HepG2 (cell line): Measurements from ENCODE around the gene INPP5K. TPM values are rescaled to one million over a fixed set of nuclear protein-coding genes. Genes with fewer than 3 reads are reported as not detected.

Experiments used
- GABPA ChIP-seq, 2 experiments: IDR thresholded peaks; 2 replicates each; pipeline ENCODE4 v1.6.1; 2011 to 2016; ENCODE audit warnings: low read depth in 2 of 2, low read length in 1 of 2, missing biosample characterization in 1 of 2, missing genetic modification characterization in 1 of 2
- GABPB1 ChIP-seq: IDR thresholded peaks from 2 replicates; pipeline ENCODE4 v1.6.1; 2016; ENCODE audit warnings: mild to moderate bottlenecking, missing genetic modification reagents, moderate library complexity, missing compliant biosample characterization
- JDP2 ChIP-seq: sonication (generic); formaldehyde crosslinking; IDR thresholded peaks from 2 replicates; pipeline ENCODE4 v1.8.1; 2022; ENCODE audit warnings: missing genetic modification reagents, borderline replicate concordance
- MED1 ChIP-seq: sonication (generic); formaldehyde crosslinking; IDR thresholded peaks from 2 replicates; pipeline ENCODE4 v1.4.0; 2020; ENCODE audit warnings: missing genetic modification reagents
- MTF1 ChIP-seq: sonication (generic); formaldehyde crosslinking; IDR thresholded peaks from 2 replicates; pipeline ENCODE4 v1.5.0; 2020; ENCODE audit warnings: missing genetic modification reagents
- PRDM15 ChIP-seq: sonication (generic); formaldehyde crosslinking; IDR thresholded peaks from 2 replicates; pipeline ENCODE4 v1.4.0; 2020; ENCODE audit warnings: missing genetic modification reagents
- RARA ChIP-seq: IDR thresholded peaks from 2 replicates; pipeline ENCODE4 v1.6.1; 2016; ENCODE audit warnings: missing genetic modification reagents, missing compliant biosample characterization
- SALL2 ChIP-seq: sonication (generic); formaldehyde crosslinking; IDR thresholded peaks from 2 replicates; pipeline ENCODE4 v1.8.1; 2023; ENCODE audit warnings: mild to moderate bottlenecking, missing genetic modification reagents, inconsistent platforms
- SIN3A ChIP-seq: IDR thresholded peaks from 2 replicates; pipeline ENCODE4 v1.6.1; 2011; ENCODE audit warnings: low read depth, mild to moderate bottlenecking, control low read depth, low read length, borderline replicate concordance
- SRF ChIP-seq: IDR thresholded peaks from 2 replicates; pipeline ENCODE4 v1.6.1; 2011; ENCODE audit warnings: mild to moderate bottlenecking, low read depth, low read length, moderate library complexity
- ZBTB42 ChIP-seq: sonication (generic); formaldehyde crosslinking; IDR thresholded peaks from 2 replicates; pipeline ENCODE4 v1.5.0; 2020; ENCODE audit warnings: mild to moderate bottlenecking, missing genetic modification reagents
- ZBTB7A ChIP-seq: sonication (generic); formaldehyde crosslinking; IDR thresholded peaks from 2 replicates; pipeline ENCODE4 v1.8.0; 2022; ENCODE audit warnings: mild to moderate bottlenecking, missing genetic modification reagents
- ZFP82 ChIP-seq: sonication (generic); formaldehyde crosslinking; IDR thresholded peaks from 2 replicates; pipeline ENCODE4 v1.5.1; 2020; ENCODE audit warnings: mild to moderate bottlenecking, missing genetic modification reagents, borderline replicate concordance
- ZFP91 ChIP-seq: sonication (generic); formaldehyde crosslinking; IDR thresholded peaks from 2 replicates; pipeline ENCODE4 v1.9.0; 2022; ENCODE audit warnings: missing genetic modification reagents, mild to moderate bottlenecking, borderline replicate concordance
- ZNF292 ChIP-seq: sonication (generic); formaldehyde crosslinking; IDR thresholded peaks from 2 replicates; pipeline ENCODE4 v1.8.1; 2022; ENCODE audit warnings: mild to moderate bottlenecking, low read depth, missing genetic modification reagents, borderline replicate concordance
- ZNF30 ChIP-seq: sonication (generic); formaldehyde crosslinking; IDR thresholded peaks from 2 replicates; pipeline ENCODE4 v1.5.0; 2020; ENCODE audit warnings: mild to moderate bottlenecking, missing genetic modification reagents
- ZNF800 ChIP-seq: sonication (generic); formaldehyde crosslinking; IDR thresholded peaks from 2 replicates; pipeline ENCODE4 v1.4.0; 2020; ENCODE audit warnings: missing genetic modification reagents
- polyA plus RNA-seq, 8 experiments: library from polyadenylated mRNA; depleted of rRNA in 3 of 8; stranded (reverse) in 7 of 8; unstranded in 1 of 8; fragments of >200 nt; fragmentation: Illumina TruSeq in 4 of 8; extraction: Trizol in 4 of 8; gene quantifications; 2 replicates each; pipeline versions ENCODE4 v1.2.1 to v1.2.3, GENCODE V29; 2011 to 2016; ENCODE audit warnings: low read depth in 4 of 8, missing spikeins in 1 of 8, mixed read lengths in 1 of 8; ENCODE audit not compliant: insufficient read depth in 1 of 8
- total RNA-seq, 5 experiments: library from RNA; depleted of rRNA; stranded (reverse); fragments of >200 nt; fragmentation: Illumina TruSeq; extraction: Trizol; gene quantifications; 2 replicates each; pipeline ENCODE4 v1.2.3, GENCODE V29; 2016; ENCODE audit warnings: low read depth in 1 of 5
- TF ChIP-seq, protein P1 (sequence below): sonication (generic); formaldehyde crosslinking; IDR thresholded peaks from 2 replicates; pipeline ENCODE4 v1.5.0; 2020; ENCODE audit warnings: mild to moderate bottlenecking, missing genetic modification reagents, moderate library complexity

The INPP5K gene
- total and polyA plus RNA-seq, 2 of the 13 experiments (the other 11 are each of a cell fraction or from before 2014, with no cell fraction given) = 4.8 to 9.6 TPM

GRCh38 chr17:1455291-1455796, 61.1 kb downstream of the INPP5K start (continued):
- peak; percentile 57; the same call in 1 of the 2 replicates for TF ChIP-seq SALL2 (CRISPR knock-in tag)
- no peak for TF ChIP-seq JDP2
- TF ChIP-seq ZFP82 (CRISPR knock-in tag) = 0 out of 2 replicates have a peak, but pooled peaks have one; percentile 4
- TF ChIP-seq ZNF800 (CRISPR knock-in tag) = peak; percentile 78; the same call in 1 of the 2 replicates
- TF ChIP-seq ZFP91 (CRISPR knock-in tag) = peak; percentile 27; the same call in 1 of the 2 replicates
- TF ChIP-seq ZNF292 (CRISPR knock-in tag) = no peak
- 0 out of 2 replicates have a peak, but pooled peaks have one; percentile 23 for TF ChIP-seq ZNF30 (CRISPR knock-in tag)
- peak; percentile 14; the same call in 1 of the 2 replicates for TF ChIP-seq GABPB1 (CRISPR knock-in tag)
- TF ChIP-seq, protein P1, sequence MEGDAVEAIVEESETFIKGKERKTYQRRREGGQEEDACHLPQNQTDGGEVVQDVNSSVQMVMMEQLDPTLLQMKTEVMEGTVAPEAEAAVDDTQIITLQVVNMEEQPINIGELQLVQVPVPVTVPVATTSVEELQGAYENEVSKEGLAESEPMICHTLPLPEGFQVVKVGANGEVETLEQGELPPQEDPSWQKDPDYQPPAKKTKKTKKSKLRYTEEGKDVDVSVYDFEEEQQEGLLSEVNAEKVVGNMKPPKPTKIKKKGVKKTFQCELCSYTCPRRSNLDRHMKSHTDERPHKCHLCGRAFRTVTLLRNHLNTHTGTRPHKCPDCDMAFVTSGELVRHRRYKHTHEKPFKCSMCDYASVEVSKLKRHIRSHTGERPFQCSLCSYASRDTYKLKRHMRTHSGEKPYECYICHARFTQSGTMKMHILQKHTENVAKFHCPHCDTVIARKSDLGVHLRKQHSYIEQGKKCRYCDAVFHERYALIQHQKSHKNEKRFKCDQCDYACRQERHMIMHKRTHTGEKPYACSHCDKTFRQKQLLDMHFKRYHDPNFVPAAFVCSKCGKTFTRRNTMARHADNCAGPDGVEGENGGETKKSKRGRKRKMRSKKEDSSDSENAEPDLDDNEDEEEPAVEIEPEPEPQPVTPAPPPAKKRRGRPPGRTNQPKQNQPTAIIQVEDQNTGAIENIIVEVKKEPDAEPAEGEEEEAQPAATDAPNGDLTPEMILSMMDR = peak; percentile 48
- no peak for TF ChIP-seq ZBTB42 (CRISPR knock-in tag)
- no peak for TF ChIP-seq GABPA (IDR thresholded peaks at IDR 0.05; ENCODE audit: low read depth, low read length)
- TF ChIP-seq GABPA (CRISPR knock-in tag; IDR thresholded peaks at IDR 0.05; ENCODE audit: low read depth) = peak; percentile 30; the same call in 1 of the 2 replicates
- TF ChIP-seq MED1 = no peak
- TF ChIP-seq RARA (CRISPR knock-in tag) = no peak
- no peak for TF ChIP-seq MTF1
- peak; percentile 54; the same call in 1 of the 2 replicates for TF ChIP-seq SIN3A
- no peak for TF ChIP-seq SRF
- TF ChIP-seq PRDM15 = no peak
- TF ChIP-seq ZBTB7A (CRISPR knock-in tag) = no peak
